HepG2 (cell line): Measurements from ENCODE around the gene MIDN. TPM values are rescaled to one million over a fixed set of nuclear protein-coding genes. Genes with fewer than 3 reads are reported as not detected.

Source experiments
- ATAC-seq: fragments of 200-7000 bp; cut with Tn5 transposase; 3 replicates; pipeline ENCODE4 v1.9.1; 2020; ENCODE audit warnings: mild to moderate bottlenecking, moderate library complexity
- BruUV-seq: library from RNA; stranded (reverse); fragments of 400-500 nt; replicated peaks from 2 replicates; lab custom pipeline; 2021; lab: Mats Ljungman, UMichigan
- CTCF ChIA-PET: fragments of 300-600 bp; formaldehyde crosslinking; extraction: SDS; loops from one replicate; lab custom pipeline; 2021; ENCODE audit warnings: low total read pairs, inconsistent platforms, low intra/inter-chr PET ratio; lab: Yijun Ruan, JAX
- POLR2A ChIA-PET: fragments of 350-600 bp; sonication (Branson Sonifier 250); formaldehyde crosslinking; loops from one replicate; lab custom pipeline; 2020; ENCODE audit warnings: antibody characterized with exemption, inconsistent platforms; lab: Yijun Ruan, JAX
- DNase-seq: peaks from one replicate; pipeline ENCODE4 v3.0.0-alpha.2; 2015; ENCODE audit warnings: low spot score
- FAIRE-seq: peaks from 3 replicates; lab custom pipeline; 2011; peaks lifted over from hg19 to GRCh38; lab: Jason Lieb, UNC
- H2AFZ ChIP-seq: one replicate; pipeline ENCODE4 v1.6.1; 2011; ENCODE audit warnings: low read length, inconsistent platforms
- H3K27ac ChIP-seq: fragments of 300-600 bp; 3 replicates; pipeline ENCODE4 v1.8.0; 2011; ENCODE audit warnings: mixed run types, mild to moderate bottlenecking, mixed read lengths, low read length, inconsistent platforms; ENCODE audit not compliant: insufficient read depth; ENCODE audit errors: extremely low read length
- H3K27me3 ChIP-seq, 2 experiments: fragments of 200-600 bp in 1 of 2; 2 replicates in 1 of 2; 3 replicates in 1 of 2; pipeline versions ENCODE4 v1.6.0 to v1.8.0; 2011; ENCODE audit warnings: low read length in 2 of 2, mild to moderate bottlenecking in 2 of 2, moderate library complexity in 2 of 2, inconsistent platforms in 1 of 2; ENCODE audit not compliant: insufficient read depth in 2 of 2, control insufficient read depth in 1 of 2
- H3K36me3 ChIP-seq, 2 experiments: fragments of 200-600 bp in 1 of 2; replicated peaks in 1 of 2; 2 replicates in 1 of 2; 3 replicates in 1 of 2; pipeline versions ENCODE4 v1.5.1 to v1.8.0; 2011; ENCODE audit warnings: low read length in 2 of 2, inconsistent platforms in 1 of 2; ENCODE audit not compliant: insufficient read depth in 2 of 2, control insufficient read depth in 1 of 2
- H3K4me1 ChIP-seq: 2 replicates; pipeline ENCODE4 v1.5.1; 2012; ENCODE audit warnings: low read length, inconsistent platforms; ENCODE audit not compliant: insufficient read depth
- H3K4me2 ChIP-seq: 2 replicates; pipeline ENCODE4 v1.6.0; 2011; ENCODE audit warnings: low read depth, low read length, inconsistent platforms
- H3K4me3 ChIP-seq, 3 experiments: fragments of 200-600 bp in 1 of 3; sonication (generic), shearing (Covaris generic) in 1 of 3; replicated peaks in 1 of 3; 2 replicates each; pipeline ENCODE4 v1.5.1; 2011 to 2016; ENCODE audit warnings: low read length in 3 of 3, inconsistent platforms in 2 of 3, low read depth in 2 of 3, mild to moderate bottlenecking in 2 of 3, control low read depth in 1 of 3, mixed read lengths in 1 of 3; ENCODE audit not compliant: insufficient read depth in 1 of 3
- H3K79me2 ChIP-seq: one replicate; pipeline ENCODE4 v1.6.1; 2011; ENCODE audit warnings: low read length, inconsistent platforms; ENCODE audit not compliant: insufficient read depth
- H3K9ac ChIP-seq: 2 replicates; pipeline ENCODE4 v1.6.0; 2011; ENCODE audit warnings: mild to moderate bottlenecking, low read depth, low read length, inconsistent platforms; ENCODE audit not compliant: insufficient read depth
- H3K9me3 ChIP-seq: 2 replicates; pipeline ENCODE4 v1.5.1; 2012; ENCODE audit warnings: mild to moderate bottlenecking, low read length
- H4K20me1 ChIP-seq: 2 replicates; pipeline ENCODE4 v1.6.0; 2011; ENCODE audit warnings: inconsistent platforms, mild to moderate bottlenecking, low read length, moderate library complexity; ENCODE audit not compliant: insufficient read depth
- CREB1 ChIP-seq, 2 experiments: fragments of 450-650 bp in 1 of 2; IDR thresholded peaks; 2 replicates each; pipeline ENCODE4 v1.6.1; 2016 to 2017; ENCODE audit warnings: control low read depth in 1 of 2, mild to moderate bottlenecking in 1 of 2, missing compliant biosample characterization in 1 of 2, missing genetic modification characterization in 1 of 2
- GABPB1 ChIP-seq: IDR thresholded peaks from 2 replicates; pipeline ENCODE4 v1.6.1; 2016; ENCODE audit warnings: mild to moderate bottlenecking, missing genetic modification reagents, moderate library complexity, missing compliant biosample characterization
- HDAC2 ChIP-seq: sonication (generic); formaldehyde crosslinking; IDR thresholded peaks from 2 replicates; pipeline ENCODE4 v1.4.0; 2020; ENCODE audit warnings: missing genetic modification reagents
- HNRNPUL1 ChIP-seq: fragments of 200-400 bp; formaldehyde crosslinking; IDR thresholded peaks from 2 replicates; pipeline ENCODE4 v1.6.1; 2017; ENCODE audit warnings: low read depth, mild to moderate bottlenecking, low read length, moderate library complexity
- JUN ChIP-seq: sonication (generic); formaldehyde crosslinking; IDR thresholded peaks from 2 replicates; pipeline ENCODE4 v1.4.0; 2020; ENCODE audit warnings: mild to moderate bottlenecking, missing genetic modification reagents
- NFAT5 ChIP-seq: sonication (generic); formaldehyde crosslinking; IDR thresholded peaks from 2 replicates; pipeline ENCODE4 v1.4.0; 2020; ENCODE audit warnings: missing genetic modification reagents
- NFE2L1 ChIP-seq: sonication (generic); formaldehyde crosslinking; IDR thresholded peaks from 2 replicates; pipeline ENCODE4 v1.4.0; 2020; ENCODE audit warnings: missing genetic modification reagents, mild to moderate bottlenecking, borderline replicate concordance
- RARA ChIP-seq: IDR thresholded peaks from 2 replicates; pipeline ENCODE4 v1.6.1; 2016; ENCODE audit warnings: missing genetic modification reagents, missing compliant biosample characterization
- STAG1 ChIP-seq: sonication (generic); formaldehyde crosslinking; IDR thresholded peaks from 2 replicates; pipeline ENCODE4 v1.4.0; 2020; ENCODE audit warnings: missing genetic modification reagents
- TRAFD1 ChIP-seq: sonication (generic); formaldehyde crosslinking; IDR thresholded peaks from 2 replicates; pipeline ENCODE4 v1.5.1; 2020; ENCODE audit warnings: missing genetic modification reagents, mild to moderate bottlenecking, borderline replicate concordance
- ZMYM3 ChIP-seq: sonication (generic); formaldehyde crosslinking; IDR thresholded peaks from 2 replicates; pipeline ENCODE4 v1.5.1; 2020; ENCODE audit warnings: mild to moderate bottlenecking, missing genetic modification reagents
- ZNF274 ChIP-seq: sonication (generic); formaldehyde crosslinking; IDR thresholded peaks from 2 replicates; pipeline ENCODE4 v1.5.1; 2020; ENCODE audit warnings: mild to moderate bottlenecking, missing genetic modification reagents
- ZNF501 ChIP-seq: sonication (generic); formaldehyde crosslinking; IDR thresholded peaks from 2 replicates; pipeline ENCODE4 v1.5.1; 2020; ENCODE audit warnings: mild to moderate bottlenecking, moderate library complexity, missing genetic modification reagents
- ZNF530 ChIP-seq: sonication (generic); formaldehyde crosslinking; IDR thresholded peaks from 2 replicates; pipeline ENCODE4 v1.5.0; 2020; ENCODE audit warnings: low read depth, mild to moderate bottlenecking, missing genetic modification reagents
- ZNF670 ChIP-seq: sonication (generic); formaldehyde crosslinking; IDR thresholded peaks from 2 replicates; pipeline ENCODE4 v1.8.0; 2022; ENCODE audit warnings: mild to moderate bottlenecking, missing genetic modification reagents, borderline replicate concordance
- ZNF816 ChIP-seq: sonication (generic); formaldehyde crosslinking; IDR thresholded peaks from 2 replicates; pipeline ENCODE4 v1.8.0; 2022; ENCODE audit warnings: missing genetic modification reagents, mild to moderate bottlenecking, borderline replicate concordance
- WGBS: methylation state at CpG from one replicate; pipeline ENCODE4 v1.1.6; 2017; ENCODE audit warnings: low lambda C conversion rate; 5-methylcytosine and 5-hydroxymethylcytosine counted together
- in situ Hi-C: cut with HindIII; loops from 2 replicates; pipeline ENCODE4 v1.10.0; 2017; ENCODE audit warnings: low pct_unique_long_range_greater_than_20kb; ENCODE audit not compliant: extremely low pct_ligation_motif_present
- intact Hi-C: fragments of 100-400 bp; cut with micrococcal nuclease; formaldehyde crosslinking; loops from one replicate; pipeline ENCODE4 v1.10.0; 2022; ENCODE audit not compliant: unreplicated experiment
- polyA plus RNA-seq, 8 experiments: library from polyadenylated mRNA; depleted of rRNA in 3 of 8; stranded (reverse) in 7 of 8; unstranded in 1 of 8; fragments of >200 nt; fragmentation: Illumina TruSeq in 4 of 8; extraction: Trizol in 4 of 8; gene quantifications; 2 replicates each; pipeline versions ENCODE4 v1.2.1 to v1.2.3, GENCODE V29; 2011 to 2016; ENCODE audit warnings: low read depth in 4 of 8, missing spikeins in 1 of 8, mixed read lengths in 1 of 8; ENCODE audit not compliant: insufficient read depth in 1 of 8
- total RNA-seq, 5 experiments: library from RNA; depleted of rRNA; stranded (reverse); fragments of >200 nt; fragmentation: Illumina TruSeq; extraction: Trizol; gene quantifications; 2 replicates each; pipeline ENCODE4 v1.2.3, GENCODE V29; 2016; ENCODE audit warnings: low read depth in 1 of 5

Gene MIDN
- total and polyA plus RNA-seq, 2 of the 13 experiments (the other 11 are each of a cell fraction or from before 2014, with no cell fraction given) = 8.4 to 18.0 TPM

GRCh38 chr19:1254530-1255185, 6.3 kb downstream of the MIDN start:
- peak overlapping the region; percentile 18; the same call in 1 of the 2 replicates for H3K4me2 ChIP-seq
- peak; percentile 63 for FAIRE-seq
- ChIA-PET CTCF (no interaction called here), POLR2A (interaction anchor here (2.1 to 13.7 kb wide), 3 partner anchors 10 to 11 kb away, joined by 83 to 668 read pairs (median 464); partner anchors contain the start of genes ATP5F1D and CIRBP)
- DNase-seq = no peak
- H3K9ac ChIP-seq = peak overlapping the region; percentile 92; the same call in 1 of the 2 replicates
- H3K4me1 ChIP-seq = peaks cover 64% of the 10 kb centered on the region
- H3K36me3 ChIP-seq = peaks cover 20 to 48% of the 10 kb centered on the region in 2 experiments
- peak overlapping the region in 1 of 3 experiments; percentile 50; a peak in 1 of 6 replicates for H3K4me3 ChIP-seq
- BruUV-seq = no TSS peak
- peak overlapping the region; percentile 94 for H3K27ac ChIP-seq
- H2AFZ ChIP-seq = no peak overlapping the region
- peaks cover 64% of the 10 kb centered on the region; the same call in 1 of the 2 replicates for H4K20me1 ChIP-seq
- no peaks in the 10 kb centered on the region for H3K9me3 ChIP-seq
- WGBS = 80% methylated on average over 20 of the region's 20 CpGs
- intact Hi-C loops (no loop called here), in situ Hi-C loops (no loop called here)
- ATAC-seq = no peak
- H3K79me2 ChIP-seq = peaks cover 35% of the 10 kb centered on the region
- H3K27me3 ChIP-seq = no peaks in the 10 kb centered on the region; a peak in 1 of 5 replicates
- TF ChIP-seq ZMYM3 (CRISPR knock-in tag) (peak; percentile 20; the same call in 1 of the 2 replicates), HDAC2 (CRISPR knock-in tag) (peak; percentile 73), RARA (peak; percentile 97), ZNF530 (CRISPR knock-in tag) (no peak), JUN (CRISPR knock-in tag) (no peak), NFAT5 (CRISPR knock-in tag) (no peak), GABPB1 (no peak; the same call in 1 of the 2 replicates), TRAFD1 (no peak), CREB1 (IDR thresholded peaks at IDR 0.05) (no peak), CREB1 (CRISPR knock-in tag; IDR thresholded peaks at IDR 0.05) (no peak), ZNF501 (CRISPR knock-in tag) (peak; percentile 54; the same call in 1 of the 2 replicates), ZNF816 (CRISPR knock-in tag) (0 out of 2 replicates have a peak, but pooled peaks have one; percentile 7), ZNF670 (CRISPR knock-in tag) (0 out of 2 replicates have a peak, but pooled peaks have one; percentile 16), ZNF274 (CRISPR knock-in tag) (no peak), HNRNPUL1 (no peak), NFE2L1 (CRISPR knock-in tag) (no peak), STAG1 (CRISPR knock-in tag) (no peak)
